Measurements from ENCODE around the gene ECI2.
"Not testable (repeated sequence)": the region's sequence is repeated elsewhere in the genome, so short reads cannot be mapped to it uniquely, and the experiment has no call there.

ECI2 gene

DNA sequence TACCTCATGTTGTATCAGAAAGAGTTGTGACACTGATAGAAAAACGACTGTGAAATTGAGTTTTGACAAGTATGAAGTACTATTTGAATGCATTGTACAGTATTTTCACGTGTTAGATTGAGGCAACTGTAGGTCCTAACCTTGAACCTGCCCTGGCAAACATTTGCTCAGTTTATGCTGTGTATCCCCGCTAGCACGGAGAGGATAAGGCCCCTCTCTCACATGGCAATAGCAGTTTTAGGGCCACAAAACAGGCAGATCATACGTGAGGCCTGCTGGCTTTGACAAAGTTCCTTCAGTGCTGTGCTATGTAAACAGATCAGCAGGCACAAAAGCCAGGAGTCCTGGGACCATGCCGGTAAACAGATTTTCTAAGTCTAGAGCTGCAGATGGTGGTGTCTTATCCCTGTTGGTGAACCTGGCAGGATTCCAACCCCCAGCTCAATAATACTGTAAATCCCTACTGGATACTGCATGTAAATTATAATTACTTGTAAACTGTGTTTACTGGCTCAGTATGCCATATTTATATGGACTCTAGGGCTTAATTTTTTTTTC, 32.6 kb downstream of the ECI2 start:
- no peak for DNase-seq (ENCODE audit: low read depth, low spot score)

DNA sequence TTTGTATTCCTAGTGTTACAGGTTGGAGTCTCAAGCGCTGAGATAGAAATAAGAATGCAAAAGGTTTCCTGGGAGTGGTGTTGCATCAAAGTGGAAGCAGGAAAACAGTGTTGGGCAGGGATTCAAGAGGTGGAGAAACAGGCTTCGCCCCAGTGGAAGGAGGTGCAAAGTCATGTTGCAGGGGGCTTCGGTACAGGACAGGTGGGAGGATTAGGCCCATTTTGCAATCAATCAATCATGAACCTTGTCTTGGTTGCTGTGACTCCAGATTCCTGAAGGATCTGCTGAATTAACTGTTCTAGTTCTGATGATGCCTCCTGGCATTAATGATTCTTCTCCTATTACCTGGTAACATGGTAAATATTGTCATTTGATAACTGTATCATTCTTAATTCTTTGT, 34.1 kb downstream of the ECI2 start:
- no peak for DNase-seq (ENCODE audit: low read depth, low spot score)

DNA sequence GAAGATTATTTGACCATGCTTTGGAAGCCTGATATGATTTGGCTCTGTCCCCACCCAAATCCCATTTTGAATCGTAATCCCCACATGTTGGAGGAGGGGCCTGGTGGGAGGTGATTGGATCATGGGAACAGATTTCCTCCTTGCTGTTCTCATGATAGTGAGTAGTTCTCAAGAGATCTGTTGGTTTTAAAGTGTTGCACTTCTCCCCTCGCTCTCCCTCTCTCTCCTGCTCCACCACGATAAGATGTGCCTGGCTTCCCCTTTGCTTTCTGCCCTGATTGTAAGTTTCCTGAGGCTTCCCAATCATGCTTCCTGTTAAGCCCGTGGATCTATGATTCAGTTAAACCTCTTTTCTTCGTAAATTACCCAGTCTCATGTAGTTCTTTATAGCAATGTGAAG, 34.7 kb downstream of the ECI2 start:
- DNase-seq (ENCODE audit: low read depth, low spot score), result no peak

DNA sequence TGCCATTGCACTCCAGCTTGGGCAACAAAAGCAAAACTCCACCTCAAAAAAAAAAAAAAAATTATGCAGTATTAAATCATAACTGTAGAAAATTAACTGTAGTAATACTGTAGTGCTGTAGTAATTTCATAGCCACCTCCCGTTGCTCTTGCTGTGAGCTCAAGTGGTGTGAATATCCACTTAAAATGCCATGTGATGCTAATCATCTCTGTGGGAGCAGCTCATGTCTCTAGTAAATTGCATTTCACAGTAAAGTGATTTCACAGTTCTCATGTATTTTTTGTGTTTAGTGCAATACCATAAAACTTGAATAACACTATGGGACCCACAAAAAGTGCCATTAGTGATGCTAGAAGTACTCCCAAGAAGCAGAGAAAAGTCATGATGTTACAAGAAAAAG, 42.1 kb downstream of the ECI2 start:
- DNase-seq (ENCODE audit: low read depth, low spot score), result no peak

DNA sequence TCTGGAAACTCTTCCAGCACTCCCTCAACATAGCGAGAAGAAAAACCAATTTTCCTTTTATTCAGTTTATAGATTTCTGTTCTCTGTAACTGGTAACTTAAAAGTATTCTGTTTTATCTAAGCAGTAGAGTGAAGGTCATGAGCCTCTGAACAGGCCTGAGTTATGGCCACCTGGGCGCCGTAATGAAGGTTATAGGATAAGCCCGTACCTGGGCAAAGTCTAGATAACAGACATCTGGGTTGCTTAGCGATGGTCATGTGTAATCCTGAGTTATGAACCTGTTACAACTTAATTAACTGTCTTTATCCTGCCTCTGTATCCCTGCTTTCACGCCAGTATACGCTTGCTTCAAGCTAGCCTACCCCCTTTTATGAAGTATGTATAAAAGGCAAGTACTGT, 43.4 kb downstream of the ECI2 start:
- DNase-seq (ENCODE audit: low read depth, low spot score), result no peak

DNA sequence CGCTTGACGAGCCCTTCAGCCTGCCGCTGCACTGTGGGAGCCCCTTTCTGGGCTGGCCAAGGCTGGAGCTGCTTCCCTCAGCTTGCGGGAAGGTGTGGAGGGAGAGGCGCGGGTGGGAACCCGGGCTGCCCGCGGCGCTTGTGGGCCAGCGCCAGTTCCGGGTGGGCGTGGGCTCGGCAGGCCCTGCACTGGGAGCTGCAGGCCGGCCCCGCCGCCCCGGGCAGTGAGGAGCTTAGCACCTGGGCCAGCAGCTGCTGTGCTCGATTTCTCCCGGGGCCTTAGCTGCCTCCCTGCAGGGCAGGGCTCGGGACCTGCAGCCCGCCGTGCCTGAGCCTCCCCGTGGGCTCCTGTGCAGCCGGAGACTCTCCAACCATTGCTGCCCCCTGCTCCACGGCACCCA, 45.3 kb downstream of the ECI2 start:
- not testable (repeated sequence) for DNase-seq (ENCODE audit: low read depth, low spot score)

DNA sequence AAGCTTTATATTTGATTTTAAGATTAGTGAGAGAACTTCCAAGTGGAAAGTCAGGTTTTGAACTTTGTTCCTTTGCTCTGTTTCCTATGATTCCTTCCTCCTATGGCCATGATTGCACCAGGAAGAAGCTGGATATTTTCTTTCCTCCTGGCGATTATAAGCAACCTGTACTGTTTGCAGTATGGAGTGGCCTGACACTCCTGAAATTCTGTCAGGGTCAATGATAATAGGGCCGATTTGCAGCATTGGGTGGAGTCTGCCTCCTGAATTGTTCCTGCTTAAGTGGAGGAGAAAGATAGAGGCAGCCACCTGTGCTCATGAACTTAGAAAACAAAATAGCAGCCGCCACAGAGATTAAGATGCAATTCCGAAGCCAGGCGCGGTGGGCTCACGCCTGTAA, 46.7 kb downstream of the ECI2 start:
- no peak for DNase-seq (ENCODE audit: low read depth, low spot score)

DNA sequence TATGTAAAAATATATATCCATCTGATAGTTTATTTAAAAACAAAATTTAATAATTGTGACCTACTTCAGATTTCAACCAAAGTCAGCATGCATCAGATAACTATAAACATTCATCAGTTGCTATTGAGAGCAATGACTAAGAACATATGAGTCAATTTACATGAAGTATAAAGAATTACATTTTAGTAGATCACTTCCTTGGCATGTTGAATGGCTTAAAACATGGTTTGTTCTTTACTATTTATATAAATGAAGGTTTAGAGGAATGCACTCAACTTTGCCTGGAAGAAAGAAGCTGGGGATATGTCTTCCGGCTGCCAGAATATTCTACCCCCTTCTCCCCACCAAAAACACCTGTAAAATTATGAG, 50.1 kb downstream of the ECI2 start:
- DNase-seq (ENCODE audit: low read depth, low spot score), result no peak

DNA sequence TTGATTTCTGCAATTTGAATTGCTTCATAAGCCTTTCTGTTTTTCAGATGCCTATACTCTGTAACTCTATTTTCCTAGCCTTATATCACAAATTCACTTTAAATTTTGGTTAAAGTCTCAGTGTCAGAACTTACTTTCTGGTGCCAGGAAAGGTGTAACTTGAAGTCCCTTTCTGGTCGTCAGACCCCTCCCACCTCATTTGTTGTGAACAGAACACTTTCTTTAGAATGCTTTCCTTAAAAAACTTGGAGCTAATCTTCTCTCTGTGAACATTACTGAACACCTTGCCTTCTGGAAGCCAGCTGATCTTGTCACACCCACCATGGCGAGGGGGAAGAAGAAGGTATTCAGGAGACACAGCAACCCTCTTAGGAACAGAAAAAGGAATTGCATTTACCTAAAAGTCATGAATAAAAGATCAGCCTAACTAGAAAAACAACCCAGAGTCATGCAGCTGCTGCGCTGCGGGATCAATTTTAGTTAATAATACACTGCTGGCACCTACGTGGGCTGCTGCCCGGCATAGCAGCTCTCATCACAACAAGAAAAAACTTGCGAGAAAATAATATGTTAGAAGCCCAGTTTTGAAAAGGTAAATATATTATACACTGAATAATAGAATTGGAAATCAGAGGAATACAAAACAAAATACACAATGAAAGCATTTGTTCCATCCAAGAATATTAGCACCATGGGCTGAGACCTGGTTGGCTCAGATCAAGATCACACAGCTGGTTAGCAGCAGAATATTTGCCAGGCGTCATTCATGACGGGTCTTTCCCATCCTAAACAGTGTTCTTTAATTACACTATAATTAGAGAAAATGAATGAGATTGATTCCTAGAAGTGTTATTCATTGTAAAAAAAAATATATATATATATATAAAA, 50.7 kb downstream of the ECI2 start:
- DNase-seq (ENCODE audit: low read depth, low spot score), result no peak

DNA sequence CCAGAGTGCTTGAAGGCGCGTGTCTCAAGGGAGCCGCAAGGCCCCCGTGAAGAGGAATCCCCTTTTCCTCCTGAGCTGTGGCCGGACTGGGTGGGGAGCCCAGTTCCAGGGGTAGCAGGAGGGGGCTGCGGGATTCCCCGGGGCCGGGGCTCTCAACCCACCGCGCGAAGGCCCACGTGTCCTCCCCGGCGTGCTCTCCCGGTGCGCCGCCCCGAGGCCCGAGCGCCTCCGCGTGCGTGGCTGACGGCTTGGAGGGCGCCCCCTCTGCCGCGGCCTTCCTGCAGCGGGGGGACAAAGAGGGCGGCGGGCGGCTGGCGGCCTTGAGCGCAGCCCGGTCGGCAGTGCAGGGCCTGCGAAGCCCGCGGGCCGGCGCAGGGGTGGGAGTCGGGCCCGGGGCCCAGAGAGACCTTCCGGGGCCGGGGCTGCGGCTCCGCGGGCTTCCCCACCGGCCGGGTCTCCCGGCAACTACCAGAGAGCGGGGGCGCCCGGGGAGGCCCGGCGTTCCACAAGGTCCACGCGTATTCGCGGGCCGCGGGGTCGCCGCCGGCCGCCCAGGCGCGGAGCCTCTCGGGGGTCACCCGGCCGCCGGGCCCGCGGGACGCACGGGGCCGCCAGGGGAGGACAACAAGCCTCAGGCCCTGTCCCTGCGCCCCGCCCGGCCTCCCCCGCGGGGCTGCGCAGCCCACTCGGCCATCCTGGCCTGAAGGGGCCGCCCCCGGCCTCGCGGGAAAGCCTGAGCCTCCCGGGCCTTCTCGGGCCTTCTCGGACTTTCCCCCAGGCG, 56.5 kb downstream of the ECI2 start, which contains the start of gene FAM217A:
Gene FAM217A (minus strand): TSS at position 447 of the 781 bp plus-strand sequence. CDS start 1,723 bp downstream, outside the sequence.
- DNase-seq (ENCODE audit: low read depth, low spot score), result no peak

DNA sequence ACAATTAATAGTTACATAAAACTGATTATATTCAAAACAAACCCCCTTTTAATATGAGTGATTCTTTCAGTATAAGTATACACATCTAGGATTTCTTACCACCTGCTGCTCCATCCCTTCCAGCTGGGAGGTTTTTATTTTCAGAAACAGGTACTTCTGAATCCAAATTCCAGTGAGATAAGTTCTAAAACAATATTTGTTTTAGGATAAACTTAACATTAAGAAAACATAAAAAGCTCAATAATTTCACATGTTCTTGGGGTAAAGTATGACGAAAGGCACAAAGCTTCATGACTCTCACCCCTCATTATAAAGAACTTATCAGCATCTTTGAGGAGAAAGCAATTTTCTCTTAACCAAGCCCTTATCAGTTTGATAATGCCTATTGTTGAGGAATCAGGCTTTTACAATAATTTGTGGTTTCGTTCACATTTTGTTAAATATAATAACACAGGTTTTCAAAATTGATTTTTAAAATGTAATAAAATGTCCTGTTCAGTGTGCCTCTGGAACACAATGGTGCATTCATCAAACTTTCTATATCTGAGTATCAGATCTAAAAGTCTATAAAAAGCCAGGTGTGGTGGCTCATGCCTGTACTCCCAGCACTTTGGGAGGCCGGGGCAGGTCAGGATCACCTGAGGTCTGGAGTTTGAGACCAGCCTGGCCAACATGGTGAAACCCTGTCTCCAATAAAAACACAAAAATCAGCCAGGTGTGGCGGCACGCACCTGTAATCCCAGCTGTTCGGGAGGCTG, 60.7 kb downstream of the ECI2 start:
- DNase-seq (ENCODE audit: low read depth, low spot score), result no peak

DNA sequence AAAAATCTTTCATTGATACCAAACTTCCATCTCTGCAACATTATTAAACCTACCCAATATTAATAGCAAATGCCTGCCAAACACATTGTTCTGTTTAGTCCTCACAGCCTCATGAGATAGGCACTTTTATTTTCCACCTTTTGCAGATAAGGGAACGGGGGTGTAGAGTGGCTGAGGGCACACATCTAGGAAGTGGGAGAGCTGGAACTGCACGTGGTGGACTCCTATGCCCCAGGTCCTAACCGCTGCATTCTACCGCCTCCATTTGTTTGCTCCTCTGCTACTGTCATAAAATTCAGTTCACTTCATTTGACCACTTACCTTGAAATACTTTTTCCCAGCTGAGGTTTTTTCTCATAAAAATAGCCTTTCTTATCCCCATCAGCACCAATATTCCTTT, 64.0 kb downstream of the ECI2 start:
- DNase-seq (ENCODE audit: low read depth, low spot score), result no peak

DNA sequence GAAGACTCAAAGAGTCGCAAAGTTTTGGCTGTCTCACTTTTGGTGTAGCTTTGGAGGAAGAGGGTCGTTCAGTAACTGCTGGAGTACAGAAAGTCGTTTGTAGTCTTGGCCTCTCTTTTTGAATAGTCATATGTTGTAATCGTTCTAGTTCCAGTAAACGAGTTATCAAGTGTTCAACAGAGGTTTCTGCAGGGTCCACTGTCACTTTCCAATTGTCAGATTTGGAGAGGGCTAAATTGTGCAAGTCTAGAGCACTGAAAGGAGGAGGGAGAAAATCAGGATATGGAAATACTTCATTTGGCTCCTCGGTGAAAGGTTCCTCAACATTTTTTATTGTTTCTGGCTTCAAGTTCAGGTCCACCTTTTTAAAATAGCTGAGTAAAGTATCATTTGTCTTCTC, 66.2 kb downstream of the ECI2 start:
- DNase-seq (ENCODE audit: low read depth, low spot score), result no peak

DNA sequence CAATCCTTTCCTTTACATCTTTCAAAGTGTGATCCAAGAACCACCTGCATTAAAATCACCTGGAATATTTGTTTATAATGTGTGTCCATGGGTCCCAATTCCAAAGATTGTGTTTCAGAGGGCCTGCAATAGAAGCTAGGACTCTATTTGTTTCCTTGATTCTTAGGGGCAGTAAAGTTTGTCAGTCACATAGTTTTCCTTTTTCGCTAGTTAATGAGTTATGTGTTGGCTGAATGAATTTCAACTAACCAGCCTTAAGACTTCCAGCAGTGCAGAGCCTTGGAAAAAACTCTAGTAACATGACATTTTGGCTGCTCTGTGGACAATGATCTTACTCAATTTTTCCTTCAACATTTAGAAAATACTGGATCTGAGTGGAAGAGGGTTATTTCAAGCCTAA, 67.7 kb downstream of the ECI2 start:
- DNase-seq (ENCODE audit: low read depth, low spot score), result no peak

DNA sequence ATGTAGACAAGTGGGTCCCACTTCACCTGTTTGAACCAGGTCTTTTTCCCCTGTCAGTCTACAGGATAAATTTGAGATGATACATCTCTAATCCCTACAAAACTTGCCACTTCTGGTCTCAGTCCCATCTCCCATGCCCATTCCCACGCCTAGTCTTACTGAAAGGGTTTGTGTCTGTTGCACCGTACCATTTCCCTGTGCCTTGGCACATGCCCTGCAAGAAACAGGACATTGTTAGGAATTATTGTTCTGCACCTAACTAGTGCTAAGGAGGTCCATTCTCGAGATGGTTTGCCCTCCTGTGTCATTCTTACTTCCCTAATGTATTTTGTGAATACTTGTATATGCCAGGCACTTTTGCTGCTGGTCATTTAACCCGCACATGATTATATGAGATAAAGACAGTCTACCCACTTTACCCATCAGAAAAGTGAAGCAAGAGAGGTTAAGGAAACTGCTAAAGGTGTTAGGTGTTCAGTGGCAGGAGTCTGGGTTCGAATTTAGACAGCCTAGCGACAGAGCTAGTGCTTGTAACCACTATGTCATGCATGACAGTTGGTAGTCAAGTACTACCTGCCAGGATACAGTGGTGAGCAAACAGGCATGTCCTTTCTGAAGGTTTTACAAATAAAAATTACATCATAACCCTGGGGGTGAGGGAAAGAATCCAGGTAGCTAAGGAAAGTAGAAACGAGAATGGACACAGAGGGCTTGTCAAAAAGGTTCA, 69.2 kb downstream of the ECI2 start:
- DNase-seq (ENCODE audit: low read depth, low spot score), result no peak

All from activated naive CD8-positive, alpha-beta T cell treated with anti-CD3 and anti-CD28 coated beads, Interleukin-2, amount 50 U/mL, for 16 hours (primary cell).